HL-60 (cell line): ENCODE data around the gene MVK.

Source experiments
- CTCF ChIP-seq: IDR thresholded peaks from one replicate; pipeline ENCODE4 v1.5.1; 2011; ENCODE audit warnings: low read length, control low read depth, inconsistent platforms; ENCODE audit not compliant: insufficient read depth
- GABPA ChIP-seq: IDR thresholded peaks from 2 replicates; pipeline ENCODE4 v1.6.1; 2012; ENCODE audit warnings: low read depth
- POLR2AphosphoS5 ChIP-seq: IDR thresholded peaks from 2 replicates; pipeline ENCODE4 v1.6.1; 2012; ENCODE audit warnings: low read depth
- SPI1 ChIP-seq: IDR thresholded peaks from 2 replicates; pipeline ENCODE4 v1.6.1; 2012; ENCODE audit warnings: low read depth, mild to moderate bottlenecking, borderline replicate concordance
- TF ChIP-seq, protein P1 (sequence below): IDR thresholded peaks from 2 replicates; pipeline ENCODE4 v1.6.1; 2012; ENCODE audit warnings: low read depth; ENCODE audit not compliant: insufficient replicate concordance

GRCh38 chr12:109581856-109582255 lies 8.3 kb downstream of the MVK start:
- TF ChIP-seq CTCF = no peak
- no peak for TF ChIP-seq SPI1
- no peak for TF ChIP-seq POLR2AphosphoS5
- TF ChIP-seq, protein P1, sequence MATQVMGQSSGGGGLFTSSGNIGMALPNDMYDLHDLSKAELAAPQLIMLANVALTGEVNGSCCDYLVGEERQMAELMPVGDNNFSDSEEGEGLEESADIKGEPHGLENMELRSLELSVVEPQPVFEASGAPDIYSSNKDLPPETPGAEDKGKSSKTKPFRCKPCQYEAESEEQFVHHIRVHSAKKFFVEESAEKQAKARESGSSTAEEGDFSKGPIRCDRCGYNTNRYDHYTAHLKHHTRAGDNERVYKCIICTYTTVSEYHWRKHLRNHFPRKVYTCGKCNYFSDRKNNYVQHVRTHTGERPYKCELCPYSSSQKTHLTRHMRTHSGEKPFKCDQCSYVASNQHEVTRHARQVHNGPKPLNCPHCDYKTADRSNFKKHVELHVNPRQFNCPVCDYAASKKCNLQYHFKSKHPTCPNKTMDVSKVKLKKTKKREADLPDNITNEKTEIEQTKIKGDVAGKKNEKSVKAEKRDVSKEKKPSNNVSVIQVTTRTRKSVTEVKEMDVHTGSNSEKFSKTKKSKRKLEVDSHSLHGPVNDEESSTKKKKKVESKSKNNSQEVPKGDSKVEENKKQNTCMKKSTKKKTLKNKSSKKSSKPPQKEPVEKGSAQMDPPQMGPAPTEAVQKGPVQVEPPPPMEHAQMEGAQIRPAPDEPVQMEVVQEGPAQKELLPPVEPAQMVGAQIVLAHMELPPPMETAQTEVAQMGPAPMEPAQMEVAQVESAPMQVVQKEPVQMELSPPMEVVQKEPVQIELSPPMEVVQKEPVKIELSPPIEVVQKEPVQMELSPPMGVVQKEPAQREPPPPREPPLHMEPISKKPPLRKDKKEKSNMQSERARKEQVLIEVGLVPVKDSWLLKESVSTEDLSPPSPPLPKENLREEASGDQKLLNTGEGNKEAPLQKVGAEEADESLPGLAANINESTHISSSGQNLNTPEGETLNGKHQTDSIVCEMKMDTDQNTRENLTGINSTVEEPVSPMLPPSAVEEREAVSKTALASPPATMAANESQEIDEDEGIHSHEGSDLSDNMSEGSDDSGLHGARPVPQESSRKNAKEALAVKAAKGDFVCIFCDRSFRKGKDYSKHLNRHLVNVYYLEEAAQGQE = no peak
- TF ChIP-seq GABPA = no peak
